Body of pancreas (tissue), 4 donors: ENCODE results near the gene CMC1. TPM values are rescaled to one million over a fixed set of nuclear protein-coding genes. Genes with fewer than 3 reads are reported as not detected.
"Not testable (repeated sequence)": the region's sequence is repeated elsewhere in the genome, so short reads cannot be mapped to it uniquely, and the experiment has no call there.

ENCODE experiments used
- ATAC-seq: fragments of 150-250 bp; one replicate; pipeline ENCODE4 v1.9.1; 2016
- DNase-seq, 4 donors: peaks; one replicate each; pipeline ENCODE4 v3.0.0-alpha.2; 2019
- H3K27ac ChIP-seq, 4 donors: fragments of 200-600 bp; sonication (generic); 1 replicate in 3 of 4; 2 replicates in 1 of 4; pipeline versions ENCODE4 v1.5.1 to v1.6.1; 2016 to 2019; ENCODE audit warnings: mild to moderate bottlenecking in 1 of 4, mixed read lengths in 1 of 4, moderate library complexity in 1 of 4
- H3K27me3 ChIP-seq, 2 donors: fragments of 200-600 bp; sonication (generic); one replicate each; pipeline ENCODE4 v1.6.0; 2016; ENCODE audit warnings: mild to moderate bottlenecking in 1 of 2
- H3K36me3 ChIP-seq, 2 donors: fragments of 200-600 bp; sonication (generic); replicated peaks in 1 of 2; 2 replicates each; pipeline ENCODE4 v1.5.1; 2016; ENCODE audit warnings: low read depth in 2 of 2; ENCODE audit not compliant: insufficient read depth in 1 of 2
- H3K4me1 ChIP-seq: fragments of 200-600 bp; sonication (generic); one replicate; pipeline ENCODE4 v1.6.0; 2016
- H3K4me3 ChIP-seq, 2 donors: fragments of 200-600 bp; sonication (generic); 1 replicate in 1 of 2; 2 replicates in 1 of 2; pipeline ENCODE4 v1.5.1; 2016 to 2019
- H3K9me3 ChIP-seq, 3 donors: fragments of 200-600 bp; sonication (generic); 1 replicate in 2 of 3; 2 replicates in 1 of 3; pipeline ENCODE4 v1.5.1; 2016
- POLR2A ChIP-seq, 3 donors: fragments of 450-650 bp; IDR thresholded peaks; one replicate each; pipeline ENCODE4 v1.6.1; 2016; ENCODE audit warnings: antibody characterized with exemption in 3 of 3, mild to moderate bottlenecking in 2 of 3
- WGBS, 2 donors: methylation state at CpG; one replicate each; pipeline ENCODE4 v1.1.5; 2017; 5-methylcytosine and 5-hydroxymethylcytosine counted together
- intact Hi-C: fragments of 100-400 bp; cut with DNase I; formaldehyde crosslinking; loops from one replicate; pipeline ENCODE4 v1.15.1; 2023
- total RNA-seq, 2 donors: library from RNA; depleted of rRNA; stranded (reverse); fragments of >200 nt; gene quantifications; one replicate each; pipeline ENCODE4 v1.1.0, GENCODE V29; 2016
- TF ChIP-seq, protein P1 (sequence below), 7 experiments: fragments of 450-650 bp in 4 of 7; fragments of 200-600 bp in 3 of 7; sonication (generic) in 3 of 7; IDR thresholded peaks; one replicate each; pipeline ENCODE4 v1.5.1; 2016 to 2019; ENCODE audit warnings: antibody characterized with exemption in 7 of 7

The CMC1 gene, protein sequence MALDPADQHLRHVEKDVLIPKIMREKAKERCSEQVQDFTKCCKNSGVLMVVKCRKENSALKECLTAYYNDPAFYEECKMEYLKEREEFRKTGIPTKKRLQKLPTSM
- total RNA-seq, result 1 to 10 TPM; 2.6 to 5.4 TPM

DNA sequence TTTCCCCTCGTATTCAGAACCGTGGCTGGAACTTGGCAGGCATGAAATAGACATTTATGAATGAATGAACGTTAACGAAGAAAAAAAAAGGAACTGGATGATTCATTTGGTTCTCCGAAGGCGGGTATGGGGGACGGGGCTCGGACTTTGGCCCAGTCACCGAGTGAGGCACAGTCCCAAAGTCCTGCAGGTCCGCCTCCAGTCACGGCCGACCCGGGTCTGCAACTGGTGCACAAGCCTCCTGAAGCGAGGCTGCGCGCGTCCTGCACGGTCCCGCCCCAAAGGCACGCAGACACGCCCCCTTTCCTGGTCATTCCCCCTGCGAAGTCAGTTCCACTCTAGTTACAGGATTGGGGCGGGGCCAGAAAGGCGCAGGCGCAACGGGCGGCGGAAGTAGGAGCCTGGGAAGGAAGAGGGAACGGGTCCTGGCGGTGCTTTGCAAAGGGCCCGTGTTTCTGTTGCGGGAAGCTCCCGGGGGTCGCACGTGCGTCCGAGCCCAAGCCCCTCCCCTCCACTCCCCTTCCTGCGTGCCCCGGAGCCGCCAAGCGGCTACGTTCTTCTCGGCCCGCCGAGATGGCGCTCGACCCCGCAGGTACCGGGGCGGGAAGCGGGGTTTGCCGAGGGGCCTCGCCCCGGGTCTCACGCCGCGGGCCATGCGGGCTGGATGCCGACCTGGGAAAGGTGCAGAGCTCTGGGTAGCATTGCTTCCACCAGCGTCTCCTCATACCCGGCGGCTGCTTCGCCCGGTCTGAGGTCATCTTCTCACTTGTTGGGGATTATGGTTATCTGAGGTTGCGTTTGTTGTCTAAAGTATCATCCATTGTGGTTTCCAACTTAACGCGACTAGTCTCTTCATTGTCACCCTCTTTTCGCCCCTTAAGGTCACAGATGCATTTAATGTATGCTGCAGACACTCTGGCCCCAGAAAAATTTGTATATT, at the start of gene CMC1:
Gene CMC1 (plus strand): TSS at position 399 of the 940 bp plus-strand sequence. CDS start 175 bp downstream, at position 574.
- Histone ChIP-seq H3K27ac (peak within 1 kb of the TSS; percentile 55 to 90 (median 83)), H3K36me3 (no peaks in the 10 kb centered on the region), H3K4me3 (peak within 1 kb of the TSS; percentile 80 to 87), H3K4me1 (peaks cover 21% of the 10 kb centered on the region), H3K27me3 (no peaks in the 10 kb centered on the region), H3K9me3 (no peaks in the 10 kb centered on the region)
- WGBS, 2 donors, result 1% methylated on average over 37 to 68 of the region's 68 CpGs
- DNase-seq (peak; percentile 99 to 100 (median 99)), ATAC-seq (peak; percentile 100)
- intact Hi-C loops, result no loop called here
- TF ChIP-seq, protein P1, sequence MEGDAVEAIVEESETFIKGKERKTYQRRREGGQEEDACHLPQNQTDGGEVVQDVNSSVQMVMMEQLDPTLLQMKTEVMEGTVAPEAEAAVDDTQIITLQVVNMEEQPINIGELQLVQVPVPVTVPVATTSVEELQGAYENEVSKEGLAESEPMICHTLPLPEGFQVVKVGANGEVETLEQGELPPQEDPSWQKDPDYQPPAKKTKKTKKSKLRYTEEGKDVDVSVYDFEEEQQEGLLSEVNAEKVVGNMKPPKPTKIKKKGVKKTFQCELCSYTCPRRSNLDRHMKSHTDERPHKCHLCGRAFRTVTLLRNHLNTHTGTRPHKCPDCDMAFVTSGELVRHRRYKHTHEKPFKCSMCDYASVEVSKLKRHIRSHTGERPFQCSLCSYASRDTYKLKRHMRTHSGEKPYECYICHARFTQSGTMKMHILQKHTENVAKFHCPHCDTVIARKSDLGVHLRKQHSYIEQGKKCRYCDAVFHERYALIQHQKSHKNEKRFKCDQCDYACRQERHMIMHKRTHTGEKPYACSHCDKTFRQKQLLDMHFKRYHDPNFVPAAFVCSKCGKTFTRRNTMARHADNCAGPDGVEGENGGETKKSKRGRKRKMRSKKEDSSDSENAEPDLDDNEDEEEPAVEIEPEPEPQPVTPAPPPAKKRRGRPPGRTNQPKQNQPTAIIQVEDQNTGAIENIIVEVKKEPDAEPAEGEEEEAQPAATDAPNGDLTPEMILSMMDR (IDR thresholded peaks at IDR 0.05), result peak in 1 of 7 experiments; percentile 17
- peak; percentile 81 to 94 (median 93) for TF ChIP-seq POLR2A (IDR thresholded peaks at IDR 0.05)

DNA sequence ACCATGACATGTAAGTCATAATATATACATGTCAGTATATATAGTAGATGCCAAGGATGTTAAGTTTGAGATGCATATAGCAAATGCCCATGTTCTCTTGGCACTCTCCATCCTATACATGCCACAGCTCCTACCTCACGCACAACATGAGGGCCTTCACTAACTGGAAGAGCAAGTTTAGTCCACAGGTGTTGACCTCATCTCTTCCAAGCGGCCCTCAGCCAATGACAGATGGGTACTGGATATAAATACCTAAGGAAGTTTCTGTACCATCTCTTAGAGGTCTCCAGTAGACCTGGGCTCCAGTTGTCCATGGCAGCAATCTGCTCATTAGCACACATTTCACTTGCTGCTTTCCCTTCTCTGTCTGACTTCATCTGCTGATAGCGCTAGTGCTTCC, 43.3 kb upstream of the CMC1 start:
- H3K27ac ChIP-seq, result no peak overlapping the region

DNA sequence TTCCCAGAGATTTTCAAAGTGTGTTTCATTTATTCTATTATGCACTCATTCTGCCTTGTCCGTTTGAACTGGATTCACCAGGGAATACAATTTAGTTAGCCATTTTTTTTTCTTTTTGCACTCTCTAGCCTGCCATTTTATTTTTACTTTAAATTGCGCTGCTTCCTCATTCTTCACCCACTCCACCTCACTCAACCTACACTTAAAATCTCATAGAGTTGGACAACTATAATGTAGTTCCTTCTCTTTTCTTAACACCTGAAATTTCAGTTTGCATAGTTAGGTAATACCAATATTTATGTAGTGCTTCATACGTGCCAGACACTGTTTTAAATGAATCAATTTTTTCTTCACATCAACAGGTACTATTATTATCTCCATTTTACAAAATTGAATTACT, 42.4 kb upstream of the CMC1 start:
- no peak overlapping the region for H3K27ac ChIP-seq
- no peaks in the 10 kb centered on the region for H3K36me3 ChIP-seq
- ATAC-seq (no peak), DNase-seq (no peak)
- no peaks in the 10 kb centered on the region for H3K4me1 ChIP-seq
- no peaks in the 10 kb centered on the region for H3K27me3 ChIP-seq
- H3K4me3 ChIP-seq, result no peak overlapping the region
- TF ChIP-seq, protein P1 (IDR thresholded peaks at IDR 0.05), result no peak
- no peak for TF ChIP-seq POLR2A (IDR thresholded peaks at IDR 0.05)
- WGBS, 2 donors, result 66 to 67% methylated on average over 3 of the region's 3 CpGs
- H3K9me3 ChIP-seq, result no peaks in the 10 kb centered on the region
- intact Hi-C loops, result no loop called here

More for the DNA sequence above, 43.3 kb upstream of the CMC1 start:
- TF ChIP-seq, protein P1 (IDR thresholded peaks at IDR 0.05), result no peak
- no peak for TF ChIP-seq POLR2A (IDR thresholded peaks at IDR 0.05)
- DNase-seq, result no peak
- Histone ChIP-seq H3K4me1 (no peaks in the 10 kb centered on the region), H3K9me3 (no peaks in the 10 kb centered on the region), H3K27me3 (no peaks in the 10 kb centered on the region), H3K4me3 (no peak overlapping the region), H3K36me3 (no peaks in the 10 kb centered on the region)
- no peak for ATAC-seq
- intact Hi-C loops, result no loop called here
- 91 to 94% methylated on average over 3 of the region's 3 CpGs for WGBS, 2 donors

DNA sequence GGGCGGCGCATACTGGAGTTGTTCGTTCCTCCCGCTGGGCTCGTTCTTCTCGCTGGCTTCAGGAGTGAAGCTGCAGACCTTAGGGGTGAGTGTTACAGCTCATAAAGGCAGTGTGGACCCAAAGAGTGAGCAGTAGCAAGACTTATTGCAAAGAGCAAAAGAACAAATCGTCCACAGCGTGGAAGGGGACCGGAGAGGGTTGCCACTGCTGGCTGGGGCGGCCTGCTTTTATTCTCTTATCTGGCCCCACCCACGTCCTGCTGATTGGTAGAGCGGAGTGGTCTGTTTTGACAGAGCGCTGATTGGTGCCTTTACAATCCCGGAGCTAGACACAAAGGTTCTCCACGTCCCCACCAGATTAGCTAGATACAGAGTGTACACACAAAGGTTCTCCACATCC, 41.8 kb upstream of the CMC1 start:
- 89 to 91% methylated on average over 15 of the region's 15 CpGs for WGBS, 2 donors
- H3K27me3 ChIP-seq, H3K27ac ChIP-seq, intact Hi-C loops, H3K36me3 ChIP-seq, H3K4me3 ChIP-seq, H3K9me3 ChIP-seq, DNase-seq, H3K4me1 ChIP-seq, ATAC-seq: not testable (repeated sequence)

DNA sequence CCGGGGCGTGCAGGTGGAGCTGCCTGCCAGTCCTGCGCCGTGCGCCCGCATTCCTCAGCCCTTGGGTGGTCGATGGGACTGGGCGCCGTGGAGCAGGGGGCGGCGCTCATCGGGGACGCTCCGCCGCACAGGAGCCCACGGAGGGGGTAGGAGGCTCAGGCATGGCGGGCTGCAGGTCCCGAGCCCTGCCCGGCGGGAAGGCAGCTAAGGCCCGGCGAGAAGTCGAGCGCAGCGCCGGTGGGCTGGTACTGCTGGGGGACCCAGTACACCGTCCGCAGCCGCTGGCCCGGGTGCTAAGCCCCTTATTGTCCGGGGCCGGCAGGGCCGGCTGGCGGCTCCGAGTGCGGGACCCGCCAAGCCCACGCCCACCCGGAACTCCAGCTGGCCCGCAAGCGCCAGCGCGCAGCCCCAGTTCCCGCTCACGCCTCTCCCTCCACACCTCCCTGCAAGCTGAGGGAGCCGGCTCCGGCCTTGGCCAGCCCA, 41.0 kb upstream of the CMC1 start:
- H3K27me3 ChIP-seq, H3K27ac ChIP-seq, intact Hi-C loops, H3K4me1 ChIP-seq, H3K4me3 ChIP-seq, ATAC-seq, H3K36me3 ChIP-seq, H3K9me3 ChIP-seq: not testable (repeated sequence)
- WGBS, 2 donors, result 70 to 80% methylated on average over 7 to 47 of the region's 47 CpGs
- peak in 2 of 4 donors; percentile 11 to 16 for DNase-seq
